Activated naive CD4-positive, alpha-beta T cell treated with anti-CD3 and anti-CD28 coated beads for 36 hours (primary cell): ENCODE data around the gene CHMP1B. TPM values are rescaled to one million over a fixed set of nuclear protein-coding genes. Genes with fewer than 3 reads are reported as not detected.
"Not testable (repeated sequence)": the region's sequence is repeated elsewhere in the genome, so short reads cannot be mapped to it uniquely, and the experiment has no call there.

ENCODE experiments used
- CTCF ChIA-PET: fragments of 350-600 bp; sonication (Branson Sonifier 250); formaldehyde crosslinking; loops from one replicate; lab custom pipeline; 2021; ENCODE audit warnings: antibody characterized with exemption; lab: Charles Lee
- DNase-seq: peaks from one replicate; pipeline ENCODE4 v3.0.0-alpha.2; 2020
- H3K27ac Mint-ChIP-seq: one replicate; pipeline ENCODE4 v1.8.0; 2021; ENCODE audit warnings: mild to moderate bottlenecking, mixed read lengths
- H3K27me3 Mint-ChIP-seq: one replicate; pipeline ENCODE4 v1.8.0; 2021; ENCODE audit warnings: low read depth, mixed read lengths
- H3K36me3 Mint-ChIP-seq: one replicate; pipeline ENCODE4 v1.8.0; 2021; ENCODE audit warnings: low read depth, mixed read lengths
- H3K4me1 Mint-ChIP-seq: one replicate; pipeline ENCODE4 v1.8.0; 2021; ENCODE audit warnings: low read depth, mixed read lengths
- H3K4me3 Mint-ChIP-seq: one replicate; pipeline ENCODE4 v1.8.0; 2021; ENCODE audit warnings: mild to moderate bottlenecking, moderate library complexity, mixed read lengths
- H3K9me3 Mint-ChIP-seq: one replicate; pipeline ENCODE4 v1.8.0; 2021; ENCODE audit warnings: mixed read lengths
- intact Hi-C: fragments of 100-400 bp; cut with micrococcal nuclease; formaldehyde crosslinking; loops from one replicate; pipeline ENCODE4 v1.15.1; 2023
- total RNA-seq, 2 experiments: library from RNA; stranded (reverse); gene quantifications; one replicate each; pipeline ENCODE4 v1.2.3, GENCODE V29; 2021

Gene CHMP1B
- total RNA-seq, 2 experiments from 2014 or later = 23.2 TPM

DNA sequence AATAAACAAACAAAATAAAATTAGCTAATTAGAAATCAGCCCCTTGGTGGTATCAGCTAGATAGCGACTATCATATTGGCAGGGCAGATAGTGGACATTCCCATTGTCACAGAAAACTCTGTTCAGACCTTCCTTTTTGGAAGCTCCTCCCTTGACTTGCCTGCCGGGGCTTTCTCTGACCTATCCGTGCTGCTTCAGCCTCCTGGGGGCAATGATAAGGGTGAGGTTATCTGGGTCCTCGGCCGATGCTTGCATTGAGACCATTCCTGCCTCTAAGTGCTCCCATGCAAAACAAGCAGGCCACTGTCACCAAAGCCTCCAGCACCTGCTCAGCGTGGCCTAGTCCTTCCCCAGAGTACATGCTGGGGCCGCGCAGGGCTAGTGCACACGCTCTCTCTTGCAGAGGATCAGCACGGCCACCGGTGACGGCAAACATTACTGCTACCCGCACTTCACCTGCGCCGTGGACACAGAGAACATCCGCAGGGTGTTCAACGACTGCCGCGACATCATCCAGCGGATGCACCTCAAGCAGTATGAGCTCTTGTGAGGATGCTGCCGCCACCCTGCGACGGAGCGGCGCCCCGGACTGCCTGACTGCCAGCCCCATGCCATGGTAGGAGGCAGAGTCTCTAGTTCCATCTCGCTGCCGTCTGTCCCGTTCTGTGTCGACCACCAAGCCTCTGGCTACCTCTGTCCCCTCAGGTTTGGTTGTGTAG, 29.5 kb downstream of the CHMP1B start:
- no peak for DNase-seq
- Mint-ChIP-seq H3K9me3 (no peaks in the 10 kb centered on the region), H3K27me3 (no peaks in the 10 kb centered on the region), H3K27ac (no peak overlapping the region), H3K4me1 (no peaks in the 10 kb centered on the region), H3K4me3 (no peak overlapping the region), H3K36me3 (peaks cover 9% of the 10 kb centered on the region)
- intact Hi-C loops = no loop called here
- CTCF ChIA-PET = interaction anchor here (0.7 kb wide), 1 partner anchor 1328 kb away, joined by 3 read pairs; no protein-coding TSS in a partner anchor

DNA sequence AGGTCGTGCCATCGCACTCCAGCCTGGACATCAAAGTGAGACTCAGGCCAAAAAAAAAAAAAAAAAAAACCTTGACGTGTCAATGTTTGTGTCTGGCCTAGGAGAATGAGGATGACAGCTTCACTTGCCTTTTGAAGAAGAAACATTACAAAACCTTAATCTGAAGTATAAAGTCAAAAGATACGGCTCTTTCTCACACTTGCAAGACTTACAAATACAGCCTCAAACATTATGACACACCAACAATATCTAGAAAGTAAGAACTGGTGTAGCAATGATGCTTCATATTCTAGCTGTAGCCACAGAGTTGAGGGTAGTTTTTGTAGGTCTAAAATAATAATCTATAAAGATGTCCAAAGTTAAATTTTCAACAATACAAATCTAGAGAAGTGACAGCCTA, 31.4 kb downstream of the CHMP1B start:
- CTCF ChIA-PET = no interaction called here
- no peak for DNase-seq
- Mint-ChIP-seq H3K36me3 (peaks cover 11% of the 10 kb centered on the region), H3K4me1 (no peaks in the 10 kb centered on the region), H3K9me3 (no peaks in the 10 kb centered on the region), H3K4me3 (no peak overlapping the region), H3K27me3 (no peaks in the 10 kb centered on the region), H3K27ac (no peak overlapping the region)
- intact Hi-C loops = no loop called here

DNA sequence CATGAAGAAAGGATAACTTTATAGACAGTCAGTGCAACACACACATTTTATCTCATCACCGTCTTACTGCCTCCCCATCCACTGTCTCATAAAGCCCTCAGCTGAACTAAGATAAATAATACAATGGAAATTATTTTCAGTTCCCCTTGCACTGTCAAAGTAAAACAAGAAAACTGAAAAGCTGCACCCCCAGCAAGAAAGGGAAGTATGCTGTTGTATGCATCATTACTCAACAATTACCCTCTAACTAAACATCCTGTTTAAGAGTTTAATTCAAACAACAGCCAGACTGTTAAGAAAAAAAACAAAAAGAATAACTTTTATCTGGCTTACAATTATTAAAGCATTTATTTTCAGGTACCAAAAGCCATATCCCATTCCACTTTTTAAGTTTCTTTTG, 31.9 kb downstream of the CHMP1B start:
- CTCF ChIA-PET = no interaction called here
- no peaks in the 10 kb centered on the region for H3K27me3 Mint-ChIP-seq
- H3K4me3 Mint-ChIP-seq = no peak overlapping the region
- H3K27ac Mint-ChIP-seq = no peak overlapping the region
- no peaks in the 10 kb centered on the region for H3K4me1 Mint-ChIP-seq
- intact Hi-C loops = no loop called here
- no peak for DNase-seq
- H3K36me3 Mint-ChIP-seq = peaks cover 11% of the 10 kb centered on the region
- H3K9me3 Mint-ChIP-seq = no peaks in the 10 kb centered on the region

DNA sequence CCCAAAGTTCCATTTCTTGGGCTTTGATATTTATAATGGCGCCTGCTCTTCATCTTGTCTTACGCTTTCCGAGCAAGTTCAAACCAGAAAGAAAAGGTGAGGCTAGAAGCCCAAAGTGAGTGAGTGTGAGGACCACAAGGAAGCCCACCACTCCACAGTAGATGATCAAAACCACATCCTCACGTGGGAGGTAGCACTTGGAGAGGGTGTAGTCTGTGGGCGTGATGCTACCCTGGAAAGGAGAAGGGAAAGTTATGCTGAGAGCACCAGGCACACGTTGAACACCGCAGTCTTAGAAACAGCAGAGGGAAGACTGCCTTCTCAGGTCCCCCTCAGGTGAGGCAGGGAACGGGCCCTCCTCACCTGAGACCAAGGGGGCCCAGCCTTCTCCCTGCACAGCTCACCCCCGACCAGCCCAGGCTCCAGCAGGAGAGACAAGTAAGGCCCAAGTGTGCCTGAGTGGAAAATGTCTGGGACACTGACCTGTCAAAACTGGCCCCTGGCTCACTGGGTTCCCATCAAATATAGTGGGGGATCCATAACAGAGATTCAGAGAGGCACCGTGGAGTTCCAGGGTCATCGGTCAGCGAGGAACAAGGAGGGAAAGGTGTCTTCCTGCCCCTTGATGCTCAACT, 33.3 kb downstream of the CHMP1B start:
- no peak for DNase-seq
- no peaks in the 10 kb centered on the region for H3K27me3 Mint-ChIP-seq
- intact Hi-C loops = no loop called here
- no peak overlapping the region for H3K4me3 Mint-ChIP-seq
- H3K4me1 Mint-ChIP-seq = no peaks in the 10 kb centered on the region
- H3K9me3 Mint-ChIP-seq = no peaks in the 10 kb centered on the region
- CTCF ChIA-PET = no interaction called here
- H3K36me3 Mint-ChIP-seq = peaks cover 11% of the 10 kb centered on the region
- H3K27ac Mint-ChIP-seq = no peak overlapping the region

DNA sequence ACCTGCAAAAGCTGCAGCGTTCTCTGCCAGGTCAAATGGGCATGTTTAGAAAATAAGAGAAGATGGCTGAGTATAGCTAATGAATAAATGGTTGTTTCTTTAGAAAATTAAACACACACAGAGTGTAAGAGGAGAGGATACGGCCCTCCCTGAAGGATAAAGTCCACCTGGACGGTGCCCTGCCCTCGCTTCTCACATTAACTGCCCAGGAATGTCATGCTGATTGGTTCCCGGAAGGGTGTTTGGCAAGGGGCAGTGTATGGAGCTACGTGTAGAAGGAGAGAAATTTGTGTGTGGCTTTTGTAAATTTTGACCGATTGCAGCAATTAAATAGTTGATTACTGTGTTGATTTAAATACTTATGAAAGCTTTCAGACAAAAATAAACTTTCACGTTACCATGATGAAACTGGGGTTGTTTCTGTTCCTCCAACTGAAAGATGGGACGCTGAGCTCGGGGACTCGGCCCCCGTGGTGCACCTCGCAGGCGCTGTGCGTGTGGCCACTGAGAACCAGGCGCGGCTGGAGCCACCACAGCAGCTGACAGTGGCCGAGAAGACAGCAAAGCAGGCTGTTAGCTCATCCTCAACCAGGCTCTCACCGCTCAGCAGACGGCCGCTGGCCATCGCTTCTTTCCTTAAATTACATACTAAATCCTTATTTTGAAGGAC, 34.2 kb downstream of the CHMP1B start:
- intact Hi-C loops = no loop called here
- H3K4me1 Mint-ChIP-seq = no peaks in the 10 kb centered on the region
- H3K36me3 Mint-ChIP-seq = peaks cover 14% of the 10 kb centered on the region
- no peak overlapping the region for H3K4me3 Mint-ChIP-seq
- no peak overlapping the region for H3K27ac Mint-ChIP-seq
- no peak for DNase-seq
- no peaks in the 10 kb centered on the region for H3K27me3 Mint-ChIP-seq
- H3K9me3 Mint-ChIP-seq = no peaks in the 10 kb centered on the region
- CTCF ChIA-PET = no interaction called here

DNA sequence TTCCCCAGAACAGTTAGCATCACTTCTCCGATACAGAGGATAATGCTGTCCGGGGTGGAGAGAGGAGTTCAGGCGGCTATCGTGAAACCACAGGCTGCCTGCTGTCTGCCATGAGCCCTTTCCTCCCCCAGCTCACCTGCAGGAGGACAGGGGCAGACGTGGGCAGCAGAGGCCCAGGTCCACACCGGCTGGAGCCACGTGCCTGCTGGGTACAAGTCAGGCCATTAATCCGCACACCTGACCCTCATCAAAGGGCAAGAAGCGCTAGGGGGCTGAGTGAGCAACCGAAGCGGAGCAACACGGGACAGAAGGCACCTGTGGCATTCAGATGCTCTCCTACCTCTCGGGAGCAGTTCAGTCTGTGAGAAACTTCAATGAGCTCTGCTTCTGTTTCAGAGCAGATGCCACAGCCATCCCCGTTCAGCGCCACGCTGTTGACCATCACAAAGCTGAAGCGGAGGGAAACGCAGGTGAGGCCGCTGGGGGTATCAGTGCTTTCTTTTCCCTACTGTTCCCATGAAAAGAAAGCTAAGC, 35.4 kb downstream of the CHMP1B start:
- DNase-seq = no peak
- Mint-ChIP-seq H3K27me3 (no peaks in the 10 kb centered on the region), H3K4me1 (no peaks in the 10 kb centered on the region), H3K4me3 (no peak overlapping the region), H3K36me3 (peaks cover 17% of the 10 kb centered on the region), H3K27ac (no peak overlapping the region), H3K9me3 (no peaks in the 10 kb centered on the region)
- intact Hi-C loops = no loop called here
- CTCF ChIA-PET = interaction anchor here (0.8 kb wide), 1 partner anchor 51 kb away, joined by 3 read pairs; no protein-coding TSS in a partner anchor

DNA sequence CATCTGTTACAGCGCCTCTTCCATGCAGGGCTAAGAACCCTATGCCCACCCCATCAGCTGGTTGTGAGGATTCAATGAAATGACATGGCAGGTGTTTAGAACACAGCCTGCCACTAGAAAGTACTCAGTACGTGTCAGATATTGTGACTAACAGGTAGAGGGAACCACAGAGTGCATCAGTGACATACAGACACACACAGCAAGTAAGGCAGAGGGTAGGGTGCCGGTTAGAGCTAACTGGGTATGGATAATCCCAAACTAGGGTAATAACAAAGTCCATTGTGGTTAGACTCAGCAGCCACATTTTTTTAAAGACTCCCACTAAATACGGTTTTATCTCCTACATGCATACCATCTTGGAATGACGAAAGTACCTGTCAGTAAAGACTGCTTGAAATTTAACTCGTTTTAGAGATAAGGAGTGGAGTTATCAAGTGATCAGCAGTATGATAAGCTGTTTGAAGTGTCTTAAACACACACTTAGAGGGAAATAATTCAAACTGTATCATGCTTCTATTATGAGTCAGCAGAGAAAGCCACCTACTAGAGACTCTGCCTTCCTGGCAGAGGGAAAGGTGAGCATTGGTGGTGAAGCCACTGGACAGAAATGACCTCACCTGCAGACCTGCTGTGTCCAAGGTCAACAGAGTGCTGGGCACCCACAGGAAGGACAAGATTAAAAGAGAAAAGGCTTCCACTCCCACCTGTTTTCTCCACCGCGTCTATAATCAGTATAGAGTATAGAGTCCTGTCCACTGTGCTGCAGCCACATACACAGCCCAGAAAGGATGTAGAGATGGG, 36.3 kb downstream of the CHMP1B start:
- Mint-ChIP-seq H3K9me3 (no peaks in the 10 kb centered on the region), H3K27ac (no peak overlapping the region), H3K4me1 (no peaks in the 10 kb centered on the region), H3K36me3 (peaks cover 19% of the 10 kb centered on the region), H3K4me3 (no peak overlapping the region), H3K27me3 (no peaks in the 10 kb centered on the region)
- intact Hi-C loops = no loop called here
- CTCF ChIA-PET = interaction anchor here (0.8 kb wide), 1 partner anchor 50 kb away, joined by 3 read pairs; no protein-coding TSS in a partner anchor
- no peak for DNase-seq

DNA sequence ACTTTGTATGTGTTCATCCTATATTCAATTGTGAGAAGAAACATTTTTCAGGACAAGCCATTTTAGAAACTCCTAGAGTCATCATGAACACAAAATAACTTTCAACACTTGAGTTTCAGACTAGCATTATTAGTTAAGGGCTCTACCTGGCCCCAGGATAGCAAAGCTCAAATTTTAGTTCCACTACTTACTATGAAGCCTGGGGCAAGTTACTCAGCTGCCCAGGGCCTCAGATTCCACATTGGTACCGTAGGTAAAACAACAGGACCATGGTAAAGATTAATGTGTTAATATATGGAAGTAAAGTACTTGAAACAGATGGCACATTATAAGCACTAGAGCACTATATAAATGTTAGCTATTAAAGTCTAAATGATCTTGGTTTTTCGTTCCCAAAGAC, 37.5 kb downstream of the CHMP1B start:
- intact Hi-C loops = no loop called here
- Mint-ChIP-seq H3K4me1 (no peaks in the 10 kb centered on the region), H3K9me3 (no peaks in the 10 kb centered on the region), H3K27me3 (no peaks in the 10 kb centered on the region), H3K27ac (no peak overlapping the region), H3K4me3 (no peak overlapping the region), H3K36me3 (peaks cover 27% of the 10 kb centered on the region)
- CTCF ChIA-PET = interaction anchor here (0.6 to 0.7 kb wide), 2 partner anchors 48 to 128 kb away, joined by 3 to 4 read pairs; no protein-coding TSS in a partner anchor
- DNase-seq = no peak

DNA sequence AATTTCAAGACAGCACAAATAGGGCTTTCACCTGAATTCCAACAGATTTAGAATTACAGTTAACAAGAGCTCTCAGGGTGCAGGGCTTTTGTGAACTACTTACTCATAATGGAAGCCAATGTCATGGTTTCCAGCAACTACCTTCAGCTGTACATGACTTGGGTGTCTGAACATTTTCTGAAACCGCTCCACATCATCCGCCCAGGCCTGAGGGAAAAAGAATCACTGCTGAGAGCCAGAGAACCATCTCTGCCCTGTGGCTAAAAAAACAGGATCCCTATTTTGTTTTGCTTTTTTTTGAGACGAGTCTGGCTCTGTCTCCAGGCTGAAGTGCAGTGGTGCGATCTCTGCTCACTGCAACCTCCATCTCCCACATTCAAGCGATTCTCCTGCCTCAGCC, 38.1 kb downstream of the CHMP1B start:
- H3K27ac Mint-ChIP-seq = no peak overlapping the region
- H3K4me1 Mint-ChIP-seq = no peaks in the 10 kb centered on the region
- H3K9me3 Mint-ChIP-seq = no peaks in the 10 kb centered on the region
- CTCF ChIA-PET = interaction anchor here (0.7 kb wide), 1 partner anchor 127 kb away, joined by 3 read pairs; no protein-coding TSS in a partner anchor
- H3K4me3 Mint-ChIP-seq = no peak overlapping the region
- H3K27me3 Mint-ChIP-seq = no peaks in the 10 kb centered on the region
- peaks cover 27% of the 10 kb centered on the region for H3K36me3 Mint-ChIP-seq
- intact Hi-C loops = no loop called here
- DNase-seq = no peak

DNA sequence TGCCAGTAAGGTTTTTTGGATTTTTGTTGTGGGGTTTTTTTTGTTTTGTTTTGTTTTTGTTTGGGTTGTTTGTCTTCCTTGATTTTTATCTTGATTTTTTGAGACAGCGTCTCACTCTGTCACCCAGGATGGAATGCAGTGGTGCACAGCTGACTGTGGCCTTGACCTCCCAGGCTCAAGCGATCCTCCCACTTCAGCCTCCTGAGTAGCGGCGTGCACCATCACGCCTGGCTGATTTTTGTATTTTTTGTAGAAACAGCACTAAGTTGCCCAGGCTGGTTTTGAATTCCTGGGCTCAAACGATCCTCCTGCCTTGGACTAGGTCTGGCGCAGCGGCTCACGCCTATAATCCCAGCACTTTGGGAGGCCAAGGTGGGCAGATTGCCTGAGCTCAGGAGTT, 40.5 kb downstream of the CHMP1B start:
- Mint-ChIP-seq H3K9me3 (no peaks in the 10 kb centered on the region), H3K4me1 (no peaks in the 10 kb centered on the region), H3K4me3 (no peak overlapping the region), H3K36me3 (peaks cover 27% of the 10 kb centered on the region), H3K27ac (no peak overlapping the region), H3K27me3 (no peaks in the 10 kb centered on the region)
- CTCF ChIA-PET = no interaction called here
- no peak for DNase-seq
- intact Hi-C loops = no loop called here

DNA sequence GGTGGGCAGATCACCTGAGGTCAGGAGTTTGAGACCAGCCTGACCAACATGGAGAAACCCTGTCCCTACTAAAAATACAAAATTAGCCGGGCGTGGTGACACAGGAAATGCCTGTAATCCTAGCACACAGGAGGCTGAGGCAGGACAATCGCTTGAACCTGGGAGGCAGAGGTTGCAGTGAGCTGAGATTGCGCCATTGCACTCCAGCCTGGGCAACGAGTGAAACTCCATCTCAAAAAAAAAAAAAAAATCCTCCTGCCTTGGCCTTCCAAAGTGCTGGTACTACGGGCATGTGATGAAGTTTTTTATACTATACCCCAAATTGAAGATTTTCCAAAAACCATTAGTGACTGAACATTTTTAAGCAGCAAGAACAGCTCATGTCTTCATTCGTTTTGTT, 41.2 kb downstream of the CHMP1B start:
- intact Hi-C loops, H3K27ac Mint-ChIP-seq, H3K9me3 Mint-ChIP-seq, CTCF ChIA-PET, H3K27me3 Mint-ChIP-seq, H3K4me1 Mint-ChIP-seq, DNase-seq, H3K4me3 Mint-ChIP-seq: not testable (repeated sequence)
- peaks cover 28% of the 10 kb centered on the region for H3K36me3 Mint-ChIP-seq

DNA sequence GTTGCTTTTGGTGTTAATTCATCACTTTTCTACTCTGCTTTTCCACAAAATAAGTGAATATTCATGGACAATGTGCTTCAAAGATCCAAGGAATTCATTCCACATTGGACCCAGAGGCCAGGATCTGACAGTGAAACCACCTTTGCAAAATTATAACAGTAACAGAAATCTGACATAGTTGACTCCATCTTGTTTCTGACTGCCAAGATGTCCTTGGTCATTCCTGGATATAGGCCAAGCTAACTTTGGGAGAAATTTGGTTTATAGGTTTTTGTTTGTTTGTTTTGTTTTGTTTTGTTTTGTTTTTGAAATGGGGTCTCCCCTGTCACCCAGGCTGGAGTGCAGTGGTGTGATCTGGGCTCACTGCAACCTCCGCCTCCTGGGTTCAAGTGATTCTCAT, 46.6 kb downstream of the CHMP1B start:
- Mint-ChIP-seq H3K27ac (no peak overlapping the region), H3K27me3 (no peaks in the 10 kb centered on the region), H3K4me3 (no peak overlapping the region), H3K9me3 (no peaks in the 10 kb centered on the region), H3K4me1 (peaks cover 4% of the 10 kb centered on the region), H3K36me3 (peaks cover 32% of the 10 kb centered on the region)
- DNase-seq = no peak
- CTCF ChIA-PET = no interaction called here
- intact Hi-C loops = no loop called here
